HCT116 (cell line): ENCODE results near the gene RNF4.

Experiments used
- CEBPB ChIP-seq: IDR thresholded peaks from 2 replicates; pipeline ENCODE4 v1.6.1; 2012; ENCODE audit warnings: low read depth
- CTCF ChIP-seq, 3 experiments: fragments of 200-600 bp in 1 of 3; sonication (generic) in 1 of 3; IDR thresholded peaks in 2 of 3; conservative IDR thresholded peaks in 1 of 3; 2 replicates each; pipeline ENCODE4 v1.5.1; 2012 to 2017; ENCODE audit warnings: low read depth in 2 of 3, low read length in 2 of 3, antibody characterized with exemption in 1 of 3, borderline replicate concordance in 1 of 3, control low read depth in 1 of 3, mild to moderate bottlenecking in 1 of 3, mixed read lengths in 1 of 3, mixed run types in 1 of 3, moderate library complexity in 1 of 3; ENCODE audit not compliant: insufficient read depth in 1 of 3
- ELF1 ChIP-seq: IDR thresholded peaks from 2 replicates; pipeline ENCODE4 v1.6.1; 2012; ENCODE audit warnings: low read depth, borderline replicate concordance
- EZH2 ChIP-seq: fragments of 200-600 bp; sonication (generic); IDR thresholded peaks from 2 replicates; pipeline ENCODE4 v1.6.1; 2017; ENCODE audit warnings: antibody characterized with exemption, mixed run types
- EZH2phosphoT487 ChIP-seq: fragments of 200-600 bp; IDR thresholded peaks from 2 replicates; pipeline ENCODE4 v1.6.1; 2018; ENCODE audit warnings: antibody characterized with exemption, borderline replicate concordance
- JUND ChIP-seq: IDR thresholded peaks from 2 replicates; pipeline ENCODE4 v1.6.1; 2012
- MAX ChIP-seq: IDR thresholded peaks from 2 replicates; pipeline ENCODE4 v1.6.1; 2012
- POLR2A ChIP-seq: IDR thresholded peaks from 2 replicates; pipeline ENCODE4 v1.7.0; 2011; ENCODE audit warnings: borderline replicate concordance; ENCODE audit not compliant: insufficient read depth, insufficient read length; ENCODE audit errors: extremely low read depth
- POLR2AphosphoS5 ChIP-seq: IDR thresholded peaks from 2 replicates; pipeline ENCODE4 v1.6.1; 2011; ENCODE audit warnings: mild to moderate bottlenecking, low read depth, low read length, moderate library complexity
- REST ChIP-seq: IDR thresholded peaks from 2 replicates; pipeline ENCODE4 v1.6.1; 2012; ENCODE audit warnings: low read depth
- SIN3A ChIP-seq: IDR thresholded peaks from 2 replicates; pipeline ENCODE4 v1.6.1; 2012; ENCODE audit warnings: low read depth
- SRF ChIP-seq: IDR thresholded peaks from 2 replicates; pipeline ENCODE4 v1.6.1; 2012; ENCODE audit warnings: low read depth
- ZFX ChIP-seq: fragments of 450-650 bp; IDR thresholded peaks from 2 replicates; pipeline ENCODE4 v1.6.1; 2017
- ZNF274 ChIP-seq: fragments of 200-500 bp; sonication (Bioruptor generic); IDR thresholded peaks from 2 replicates; pipeline ENCODE4 v1.6.1; 2014; ENCODE audit warnings: mild to moderate bottlenecking, low read depth, low read length, inconsistent platforms

GRCh38 chr4:2489081-2489805 is 20.3 kb downstream of the RNF4 start:
- TF ChIP-seq CTCF (IDR thresholded peaks at IDR 0.05 in 2 of 3, conservative IDR thresholded peaks at IDR 0.05 in 1 of 3; ENCODE audit: borderline replicate concordance in 1 of 3, insufficient read depth in 1 of 3, low read depth in 2 of 3, low read length in 2 of 3), result no peak
- TF ChIP-seq SIN3A, result no peak
- TF ChIP-seq EZH2, result no peak
- TF ChIP-seq POLR2A, result no peak
- TF ChIP-seq MAX, result no peak
- no peak for TF ChIP-seq CEBPB
- TF ChIP-seq ZFX, result no peak
- TF ChIP-seq POLR2AphosphoS5, result no peak
- TF ChIP-seq EZH2phosphoT487, result no peak
- TF ChIP-seq ELF1, result no peak
- TF ChIP-seq SRF, result no peak
- TF ChIP-seq JUND, result no peak
- TF ChIP-seq ZNF274, result no peak
- TF ChIP-seq REST, result no peak
